ENCODE results near the gene LCN9. TPM values are rescaled to one million over a fixed set of nuclear protein-coding genes. Genes with fewer than 3 reads are reported as not detected.
"Not testable (repeated sequence)": the region's sequence is repeated elsewhere in the genome, so short reads cannot be mapped to it uniquely, and the experiment has no call there.

LCN9 gene
- total RNA-seq, 1 donor from 2014 or later, result not detected

- Mint-ChIP-seq H3K36me3 (ENCODE audit: low read depth) (no peaks in the 10 kb centered on the region), H3K9me3 (peaks cover 4% of the 10 kb centered on the region), H3K27me3 (ENCODE audit: insufficient read depth) (no peaks in the 10 kb centered on the region), H3K4me1 (ENCODE audit: low read depth) (no peaks in the 10 kb centered on the region), H3K27ac (no peak overlapping the region), H3K4me3 (no peak overlapping the region)
- intact Hi-C loops (cut with micrococcal nuclease), result no loop called here
- DNase-seq (ENCODE audit: low spot score), result no peak
Measured at GRCh38 chr9:135624282-135624681, 38.8 kb upstream of the LCN9 start.

DNA sequence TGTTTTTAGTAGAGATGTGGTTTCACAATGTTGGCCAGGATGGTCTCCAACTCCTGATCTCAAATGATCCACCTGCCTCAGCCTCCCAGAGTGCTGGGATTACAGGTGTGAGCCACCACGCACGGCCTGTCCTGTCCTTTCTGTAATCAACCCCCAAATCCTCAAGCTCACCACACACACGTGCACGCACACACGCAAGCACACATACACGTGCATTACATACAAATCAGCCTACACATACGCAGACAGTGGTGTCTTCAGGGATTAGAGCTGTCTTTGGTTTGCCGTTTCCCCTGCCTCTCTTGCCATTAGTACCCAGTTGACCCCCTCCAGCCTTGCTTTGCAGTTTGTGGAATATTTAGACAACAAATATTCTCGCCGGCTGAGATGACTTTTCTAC lies 30.3 kb upstream of the LCN9 start:
- DNase-seq (ENCODE audit: low spot score), result no peak
- no peak overlapping the region for H3K4me3 Mint-ChIP-seq
- H3K36me3 Mint-ChIP-seq (ENCODE audit: low read depth), result no peaks in the 10 kb centered on the region
- H3K27me3 Mint-ChIP-seq (ENCODE audit: insufficient read depth), result peaks cover 4% of the 10 kb centered on the region
- no peak overlapping the region for H3K27ac Mint-ChIP-seq
- no peaks in the 10 kb centered on the region for H3K4me1 Mint-ChIP-seq (ENCODE audit: low read depth)
- H3K9me3 Mint-ChIP-seq, result no peaks in the 10 kb centered on the region
- intact Hi-C loops (cut with micrococcal nuclease), result no loop called here

DNA sequence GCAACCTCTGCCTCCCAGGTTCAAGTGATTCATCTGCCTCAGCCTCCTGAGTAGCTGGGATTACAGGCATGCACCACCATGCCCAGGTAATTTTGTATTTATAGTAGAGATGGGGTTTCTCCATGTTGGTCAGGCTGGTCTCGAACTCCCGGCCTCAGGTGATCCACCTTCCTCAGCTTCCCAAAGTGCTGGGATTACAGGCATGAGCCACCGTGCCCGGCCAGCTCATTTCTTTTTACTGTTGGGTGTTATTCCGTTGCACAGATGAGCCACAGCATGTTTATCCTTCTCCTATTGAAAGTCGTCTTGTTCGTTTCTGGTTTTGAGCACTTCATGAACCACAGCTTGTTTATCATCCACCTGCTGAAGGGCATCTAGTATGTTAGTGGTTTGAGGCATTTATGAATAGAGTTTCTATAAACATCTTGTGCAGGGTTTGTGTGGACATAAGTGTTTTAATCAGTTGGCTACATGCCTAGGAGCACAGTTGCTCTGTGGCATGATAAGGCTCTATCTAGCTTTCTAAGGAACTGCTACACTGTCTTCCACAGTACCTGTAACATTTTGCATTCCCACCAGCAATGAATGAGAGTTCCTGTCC lies 26.1 kb upstream of the LCN9 start:
- H3K4me3 Mint-ChIP-seq; H3K36me3 Mint-ChIP-seq (ENCODE audit: low read depth); intact Hi-C loops (cut with micrococcal nuclease); H3K27me3 Mint-ChIP-seq (ENCODE audit: insufficient read depth); H3K27ac Mint-ChIP-seq; H3K9me3 Mint-ChIP-seq; DNase-seq (ENCODE audit: low spot score); H3K4me1 Mint-ChIP-seq (ENCODE audit: low read depth): not testable (repeated sequence)

DNA sequence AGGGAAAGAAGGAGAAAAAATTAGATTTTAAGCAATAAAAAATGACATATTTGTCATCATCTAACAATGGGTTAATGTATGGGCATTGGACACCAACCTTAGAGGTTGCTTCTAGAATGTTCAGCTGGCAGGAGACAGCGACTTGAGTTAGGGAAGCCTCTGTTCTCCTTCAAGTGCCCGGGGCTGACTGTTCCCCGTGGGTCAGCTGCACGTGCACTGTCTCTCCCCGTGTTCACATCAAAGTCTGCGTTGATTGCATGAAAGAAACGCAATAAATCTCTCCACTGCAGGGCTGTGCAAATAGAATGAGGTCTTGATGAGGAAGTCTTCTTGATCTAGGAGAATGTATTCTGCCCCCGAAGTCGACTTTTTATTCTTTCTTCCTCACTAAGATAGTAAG lies 23.9 kb upstream of the LCN9 start, which contains the start of gene GLT6D1:
GLT6D1 (minus strand) TSS at position 345 of the 400 bp plus-strand sequence. CDS start 353 bp downstream, outside the sequence.
- no peak within 1 kb of the TSS for H3K4me3 Mint-ChIP-seq
- H3K4me1 Mint-ChIP-seq (ENCODE audit: low read depth), result no peaks in the 10 kb centered on the region
- peaks cover 4% of the 10 kb centered on the region for H3K27me3 Mint-ChIP-seq (ENCODE audit: insufficient read depth)
- intact Hi-C loops (cut with micrococcal nuclease), result no loop called here
- peaks cover 5% of the 10 kb centered on the region for H3K9me3 Mint-ChIP-seq
- no peak for DNase-seq (ENCODE audit: low spot score)
- H3K36me3 Mint-ChIP-seq (ENCODE audit: low read depth), result no peaks in the 10 kb centered on the region
- no peak within 1 kb of the TSS for H3K27ac Mint-ChIP-seq

- intact Hi-C loops (cut with micrococcal nuclease), result no loop called here
- no peak for DNase-seq (ENCODE audit: low spot score)
- Mint-ChIP-seq H3K9me3 (peaks cover 20% of the 10 kb centered on the region), H3K4me3 (no peak overlapping the region), H3K4me1 (ENCODE audit: low read depth) (no peaks in the 10 kb centered on the region), H3K27ac (no peak overlapping the region), H3K27me3 (ENCODE audit: insufficient read depth) (no peaks in the 10 kb centered on the region), H3K36me3 (ENCODE audit: low read depth) (peaks cover 1% of the 10 kb centered on the region)
Measured at GRCh38 chr9:135641047-135641446, 22.1 kb upstream of the LCN9 start.

DNA sequence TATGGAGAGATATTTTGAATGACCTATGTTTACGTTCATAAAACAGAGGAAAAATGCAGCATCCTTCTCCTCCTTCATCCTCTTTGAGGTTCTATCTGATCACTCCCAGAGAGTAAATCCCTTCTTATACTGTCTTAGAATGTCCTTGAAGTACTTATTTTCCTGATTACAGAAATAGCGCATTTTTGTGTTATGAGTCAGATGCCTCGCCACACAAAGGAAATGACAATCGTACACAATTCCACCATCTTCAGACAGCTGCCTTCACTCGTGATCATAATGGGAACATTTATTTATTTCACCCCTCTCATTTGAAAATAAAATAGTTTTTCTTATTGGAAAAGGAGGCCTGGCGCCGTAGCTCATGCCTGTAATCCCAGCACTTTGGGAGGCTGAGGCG lies 21.4 kb upstream of the LCN9 start:
- H3K27me3 Mint-ChIP-seq (ENCODE audit: insufficient read depth), result no peaks in the 10 kb centered on the region
- peaks cover 1% of the 10 kb centered on the region for H3K36me3 Mint-ChIP-seq (ENCODE audit: low read depth)

DNA sequence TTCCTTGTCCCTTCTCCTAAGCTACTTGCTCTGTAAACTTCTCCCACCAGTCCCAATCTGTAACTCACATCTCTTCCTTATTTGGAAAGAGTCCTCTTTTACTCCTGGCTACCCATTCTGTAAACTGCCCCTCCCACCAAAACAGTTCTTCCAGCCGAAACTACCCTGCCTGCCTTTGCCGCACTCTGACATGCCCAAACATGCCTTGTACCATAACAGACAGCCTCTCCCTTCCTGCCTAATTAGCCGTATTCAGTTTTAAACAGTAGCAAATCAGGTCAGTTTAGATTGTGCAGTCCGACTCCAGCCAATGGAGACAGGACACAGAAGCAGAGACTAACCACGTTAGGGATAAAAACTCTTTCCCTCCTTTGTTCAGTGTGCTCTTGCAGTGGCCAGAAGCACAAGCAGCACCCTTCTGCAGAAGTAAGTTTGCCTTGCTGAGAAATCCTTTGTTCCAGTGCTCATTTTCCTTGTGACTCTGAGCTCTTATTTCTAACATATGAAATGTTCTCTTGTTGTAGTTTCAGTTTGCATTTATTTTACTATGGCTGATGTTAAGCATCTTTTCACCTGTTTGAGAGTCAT lies 18.4 kb upstream of the LCN9 start:
- Mint-ChIP-seq H3K4me1 (ENCODE audit: low read depth) (no peaks in the 10 kb centered on the region), H3K27ac (no peak overlapping the region), H3K27me3 (ENCODE audit: insufficient read depth) (no peaks in the 10 kb centered on the region), H3K36me3 (ENCODE audit: low read depth) (peaks cover 1% of the 10 kb centered on the region), H3K9me3 (peaks cover 52% of the 10 kb centered on the region), H3K4me3 (no peak overlapping the region)
- DNase-seq (ENCODE audit: low spot score), result no peak
- intact Hi-C loops (cut with micrococcal nuclease), result no loop called here

More for the DNA sequence above, 21.4 kb upstream of the LCN9 start:
- Mint-ChIP-seq H3K4me1 (ENCODE audit: low read depth) (no peaks in the 10 kb centered on the region), H3K9me3 (peaks cover 27% of the 10 kb centered on the region), H3K27ac (no peak overlapping the region), H3K4me3 (no peak overlapping the region)
- intact Hi-C loops (cut with micrococcal nuclease), result no loop called here
- no peak for DNase-seq (ENCODE audit: low spot score)

GRCh38 chr9:135647884-135648283 lies 15.2 kb upstream of the LCN9 start:
- H3K9me3 Mint-ChIP-seq, result peaks cover 58% of the 10 kb centered on the region
- no peaks in the 10 kb centered on the region for H3K27me3 Mint-ChIP-seq (ENCODE audit: insufficient read depth)
- no peak for DNase-seq (ENCODE audit: low spot score)
- no peak overlapping the region for H3K4me3 Mint-ChIP-seq
- H3K4me1 Mint-ChIP-seq (ENCODE audit: low read depth), result no peaks in the 10 kb centered on the region
- H3K27ac Mint-ChIP-seq, result no peak overlapping the region
- intact Hi-C loops (cut with micrococcal nuclease), result no loop called here
- peaks cover 1% of the 10 kb centered on the region for H3K36me3 Mint-ChIP-seq (ENCODE audit: low read depth)

DNA sequence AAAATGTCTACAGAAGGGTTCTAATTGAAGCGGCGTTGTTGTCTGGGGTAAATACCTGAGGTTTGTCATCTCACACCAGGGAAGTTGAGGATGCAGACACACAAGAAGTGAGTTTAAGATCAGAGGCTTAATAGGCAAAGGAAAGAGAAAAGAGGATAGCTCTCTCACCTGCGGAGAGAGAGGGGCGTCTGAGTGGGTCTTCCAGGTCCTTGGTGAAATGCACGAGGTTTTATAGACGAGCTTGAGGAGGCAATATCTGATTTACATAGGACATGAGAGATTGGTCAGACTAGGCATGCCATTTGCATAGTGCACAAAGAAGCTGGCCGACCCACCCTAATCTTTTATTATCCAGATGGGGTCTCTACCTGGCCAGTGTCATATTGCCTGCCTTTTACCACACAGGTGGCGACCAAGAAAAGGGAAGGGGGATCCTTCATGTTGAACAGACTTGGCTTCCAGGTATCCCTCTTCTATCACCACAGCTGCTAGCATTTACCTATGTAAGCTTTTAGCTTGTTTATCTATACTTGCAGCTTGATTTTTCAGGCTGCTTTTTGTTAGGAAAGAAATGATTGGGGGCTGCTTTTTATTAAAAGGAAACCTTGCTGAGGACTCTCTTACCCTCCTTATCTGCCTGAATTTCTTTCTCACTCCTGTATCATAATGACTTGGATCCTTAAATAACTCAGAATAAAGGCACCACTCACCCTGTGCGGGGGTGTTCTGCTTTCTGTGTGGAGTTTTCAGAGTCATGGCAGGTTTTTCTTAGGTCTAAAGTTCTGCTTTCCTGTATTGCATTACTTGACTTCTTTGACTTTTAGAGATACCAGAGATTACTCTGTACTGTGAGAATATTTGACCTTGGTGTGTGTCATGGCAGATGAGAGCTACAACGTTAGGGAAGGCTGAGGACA lies 14.4 kb upstream of the LCN9 start:
- no peak overlapping the region for H3K4me3 Mint-ChIP-seq
- intact Hi-C loops (cut with micrococcal nuclease), result no loop called here
- H3K27ac Mint-ChIP-seq, result no peak overlapping the region
- no peak for DNase-seq (ENCODE audit: low spot score)
- H3K27me3 Mint-ChIP-seq (ENCODE audit: insufficient read depth), result no peaks in the 10 kb centered on the region
- H3K36me3 Mint-ChIP-seq (ENCODE audit: low read depth), result peaks cover 1% of the 10 kb centered on the region
- H3K4me1 Mint-ChIP-seq (ENCODE audit: low read depth), result no peaks in the 10 kb centered on the region
- H3K9me3 Mint-ChIP-seq, result peaks cover 58% of the 10 kb centered on the region

GRCh38 chr9:135649508-135649907 lies 13.6 kb upstream of the LCN9 start:
- no peaks in the 10 kb centered on the region for H3K4me1 Mint-ChIP-seq (ENCODE audit: low read depth)
- no peaks in the 10 kb centered on the region for H3K27me3 Mint-ChIP-seq (ENCODE audit: insufficient read depth)
- H3K9me3 Mint-ChIP-seq, result peaks cover 57% of the 10 kb centered on the region
- no peak overlapping the region for H3K4me3 Mint-ChIP-seq
- H3K36me3 Mint-ChIP-seq (ENCODE audit: low read depth), result peaks cover 1% of the 10 kb centered on the region
- no peak for DNase-seq (ENCODE audit: low spot score)
- no peak overlapping the region for H3K27ac Mint-ChIP-seq
- intact Hi-C loops (cut with micrococcal nuclease), result no loop called here

DNA sequence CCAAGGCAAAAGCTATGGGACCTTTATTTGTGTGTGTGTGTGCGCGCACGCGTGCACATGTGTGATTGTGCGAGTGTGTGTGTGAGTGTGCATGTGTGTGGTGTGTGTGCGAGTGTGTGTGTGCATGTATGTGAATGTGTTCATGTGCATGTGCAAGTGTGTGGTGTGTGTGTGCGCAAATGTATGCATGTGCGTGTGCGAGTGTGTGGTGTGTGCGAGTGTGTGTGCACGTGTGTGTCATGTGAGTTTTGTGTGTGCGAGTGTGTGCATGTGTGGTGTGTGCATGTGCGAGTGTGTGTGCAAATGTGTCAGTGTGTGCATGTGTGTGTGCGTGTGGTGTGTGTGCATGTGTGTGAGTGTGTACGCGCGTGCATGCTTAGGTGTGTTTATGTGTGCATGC lies 12.7 kb upstream of the LCN9 start:
- Mint-ChIP-seq H3K27me3 (ENCODE audit: insufficient read depth) (no peaks in the 10 kb centered on the region), H3K27ac (no peak overlapping the region), H3K9me3 (peaks cover 48% of the 10 kb centered on the region), H3K4me1 (ENCODE audit: low read depth) (no peaks in the 10 kb centered on the region), H3K36me3 (ENCODE audit: low read depth) (no peaks in the 10 kb centered on the region), H3K4me3 (no peak overlapping the region)
- DNase-seq (ENCODE audit: low spot score), result no peak
- intact Hi-C loops (cut with micrococcal nuclease), result no loop called here

DNA sequence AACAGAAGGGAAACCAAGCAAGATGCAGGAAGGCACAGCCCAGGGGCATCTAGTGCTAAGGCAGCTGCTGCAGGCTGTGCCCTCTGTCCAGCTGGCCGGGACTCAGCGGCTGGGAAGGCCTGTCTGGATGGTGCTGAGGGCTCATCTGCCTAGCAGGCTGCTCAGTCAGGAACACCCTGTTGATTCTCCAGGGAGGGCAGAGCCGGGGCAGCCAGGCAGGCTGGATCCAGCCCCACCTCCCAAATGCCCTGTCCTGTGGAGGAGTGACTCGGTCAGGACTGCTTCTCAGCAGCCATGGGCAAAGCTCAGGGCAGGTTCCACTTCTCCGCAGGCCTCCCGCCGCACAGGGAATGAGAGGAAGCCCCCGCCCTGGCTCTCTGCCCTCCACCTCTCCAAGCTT lies 7.8 kb upstream of the LCN9 start:
- no peak overlapping the region for H3K4me3 Mint-ChIP-seq
- DNase-seq (ENCODE audit: low spot score), result no peak

GRCh38 chr9:135657416-135657815 lies 5.7 kb upstream of the LCN9 start:
- no peaks in the 10 kb centered on the region for H3K27me3 Mint-ChIP-seq (ENCODE audit: insufficient read depth)
- H3K4me1 Mint-ChIP-seq (ENCODE audit: low read depth), result no peaks in the 10 kb centered on the region
- DNase-seq (ENCODE audit: low spot score), result no peak
- no peak overlapping the region for H3K4me3 Mint-ChIP-seq
- H3K27ac Mint-ChIP-seq, result no peak overlapping the region
- H3K9me3 Mint-ChIP-seq, result no peaks in the 10 kb centered on the region
- intact Hi-C loops (cut with micrococcal nuclease), result no loop called here
- no peaks in the 10 kb centered on the region for H3K36me3 Mint-ChIP-seq (ENCODE audit: low read depth)

More for the DNA sequence above, 7.8 kb upstream of the LCN9 start:
- H3K36me3 Mint-ChIP-seq (ENCODE audit: low read depth), result no peaks in the 10 kb centered on the region
- H3K4me1 Mint-ChIP-seq (ENCODE audit: low read depth), result no peaks in the 10 kb centered on the region
- H3K27ac Mint-ChIP-seq, result no peak overlapping the region
- H3K27me3 Mint-ChIP-seq (ENCODE audit: insufficient read depth), result no peaks in the 10 kb centered on the region
- intact Hi-C loops (cut with micrococcal nuclease), result no loop called here
- peaks cover 3% of the 10 kb centered on the region for H3K9me3 Mint-ChIP-seq

Data from activated T-helper 1 cell treated with anti-CD3 and anti-CD28 coated beads, Interleukin-12 subunit alpha, Interleukin-12 subunit beta, Interleukin-2, Interleukin-4 antibody, amounts not matched to agents 30 ng/mL and 10 ng/mL and 1 ng/mL, durations not matched to agents 14 hours and 24 hours and 36 hours (primary cell).